Eye (tissue), 1 donor: ENCODE data around the gene MPIG6B.

Experiments used
- DNase-seq: peaks from one replicate; pipeline ENCODE4 v3.0.0-alpha.2; 2015

Gene MPIG6B

DNA sequence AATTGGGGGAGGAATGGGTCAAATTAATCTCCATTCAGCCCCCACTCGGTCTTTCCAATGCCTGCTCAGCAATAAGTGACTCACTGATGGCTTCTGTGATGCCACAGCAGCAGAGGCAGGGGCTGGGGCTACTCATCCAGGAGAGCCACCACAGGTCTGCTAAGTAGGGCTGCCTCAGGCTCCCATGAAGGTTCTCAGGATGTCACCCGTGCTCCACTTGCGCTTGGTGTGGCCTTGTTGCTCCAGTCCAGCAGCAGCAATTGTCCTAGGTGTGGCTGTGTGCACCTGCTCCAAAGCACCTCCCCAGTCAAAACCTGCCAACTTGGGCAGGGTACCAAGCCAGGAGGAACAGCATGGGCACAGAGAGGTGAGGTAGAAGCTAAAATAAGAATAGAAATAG lies 1.0 kb upstream of the MPIG6B start:
- no peak for DNase-seq

DNA sequence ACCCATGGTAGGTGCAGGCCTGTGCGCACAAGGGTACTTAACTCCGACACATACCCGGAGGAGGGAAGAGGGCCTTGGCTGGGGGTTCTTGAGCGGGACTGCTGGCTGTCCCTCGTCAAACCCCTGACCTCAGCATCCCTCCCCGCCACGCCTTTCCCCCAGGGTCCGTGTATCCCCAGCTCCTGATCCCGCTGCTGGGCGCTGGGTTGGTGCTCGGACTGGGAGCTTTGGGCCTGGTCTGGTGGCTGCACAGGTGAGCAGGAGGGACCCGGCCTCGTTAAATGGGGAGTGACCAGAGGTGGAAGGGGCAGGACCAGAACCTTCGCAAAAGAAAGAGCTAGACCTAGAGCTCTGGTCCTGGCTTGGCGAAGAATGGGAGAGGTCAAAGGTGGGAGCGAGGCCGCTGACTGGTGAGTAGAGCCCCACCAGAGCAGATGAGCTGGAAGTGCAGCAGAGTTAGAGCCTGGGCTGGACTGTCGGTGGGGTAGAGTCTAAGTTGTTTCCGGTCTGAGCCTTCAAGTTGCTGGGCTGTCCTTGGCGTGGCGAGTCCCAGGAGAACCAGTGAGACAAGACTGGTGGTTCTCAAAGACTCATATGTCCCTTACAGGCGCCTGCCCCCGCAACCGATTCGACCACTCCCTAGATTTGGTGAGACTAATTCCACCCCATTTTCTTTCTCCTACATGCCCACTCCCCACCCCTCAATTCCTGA lies 963 bp downstream of the MPIG6B start:
- no peak for DNase-seq

DNA sequence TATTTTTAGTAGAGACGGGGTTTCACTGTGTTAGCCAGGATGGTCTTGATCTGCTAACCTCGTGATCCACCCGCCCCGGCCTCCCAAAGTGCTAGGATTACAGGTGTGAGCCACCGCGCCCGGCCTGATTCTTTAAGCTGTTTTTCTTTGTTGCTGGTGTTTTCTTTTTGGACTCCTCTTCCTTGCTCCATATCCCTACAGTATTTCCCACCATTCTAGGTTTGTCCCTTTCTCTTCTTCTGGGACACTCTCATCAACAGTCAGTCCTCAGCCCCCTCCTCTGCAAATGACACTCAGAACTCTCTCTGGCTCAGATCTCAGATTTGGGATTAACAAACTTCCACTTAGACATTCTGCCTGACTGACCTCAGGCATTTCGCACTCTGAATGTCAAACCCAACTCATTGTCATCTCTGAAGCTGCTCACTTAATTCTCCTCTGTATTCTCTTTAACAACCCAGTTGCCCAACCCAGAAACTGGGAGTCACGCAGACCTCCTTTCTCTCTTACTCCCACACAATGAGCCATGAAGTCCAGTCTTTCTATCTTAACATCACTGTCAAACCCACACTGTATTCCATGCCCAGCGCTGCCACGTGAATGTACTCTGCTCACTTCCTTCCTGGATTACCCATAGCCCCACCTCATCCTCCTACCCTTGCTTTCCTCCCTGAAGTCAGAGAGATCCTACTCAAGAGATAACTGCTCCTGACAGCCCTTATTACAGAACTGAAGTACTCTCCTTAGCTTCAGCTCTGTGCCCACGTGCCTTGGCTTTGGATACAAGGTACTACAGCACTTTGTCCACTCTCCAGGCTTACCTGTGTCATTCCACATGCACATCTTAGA lies 2.6 kb downstream of the MPIG6B start:
- DNase-seq = no peak

DNA sequence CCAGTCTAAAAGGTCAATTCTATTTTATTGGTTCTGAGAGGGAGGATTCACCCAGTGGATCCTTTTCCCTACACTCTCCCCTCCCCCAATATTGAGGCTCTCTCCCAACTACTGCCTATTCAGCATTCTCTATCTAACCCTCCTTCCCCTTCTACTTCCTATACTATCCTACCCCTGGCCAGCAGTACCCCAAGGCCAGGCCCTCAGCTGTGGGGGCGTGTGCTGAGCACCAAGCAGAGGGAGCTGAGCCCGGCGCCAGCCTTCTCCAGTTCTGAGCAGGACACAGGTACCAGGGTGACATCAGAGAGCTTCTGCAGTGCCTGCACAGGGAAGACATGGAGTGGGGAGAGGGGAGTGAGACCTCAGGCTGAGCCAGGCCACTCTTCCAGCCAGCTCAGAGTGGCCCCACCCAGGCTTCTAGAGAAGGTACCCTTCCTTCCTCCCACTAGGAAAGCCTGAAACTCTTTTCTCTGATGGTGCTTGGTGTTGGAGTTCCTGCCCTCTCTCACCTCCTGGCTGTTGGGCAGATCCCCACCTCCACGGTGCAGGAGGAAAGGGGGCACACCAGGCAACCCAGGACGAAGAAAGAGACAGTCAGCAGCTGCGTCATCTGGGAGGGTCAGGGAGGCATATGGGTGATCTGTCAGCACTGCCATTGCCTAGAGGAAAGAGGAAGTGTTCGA lies 4.0 kb downstream of the MPIG6B start:
- DNase-seq = no peak

DNA sequence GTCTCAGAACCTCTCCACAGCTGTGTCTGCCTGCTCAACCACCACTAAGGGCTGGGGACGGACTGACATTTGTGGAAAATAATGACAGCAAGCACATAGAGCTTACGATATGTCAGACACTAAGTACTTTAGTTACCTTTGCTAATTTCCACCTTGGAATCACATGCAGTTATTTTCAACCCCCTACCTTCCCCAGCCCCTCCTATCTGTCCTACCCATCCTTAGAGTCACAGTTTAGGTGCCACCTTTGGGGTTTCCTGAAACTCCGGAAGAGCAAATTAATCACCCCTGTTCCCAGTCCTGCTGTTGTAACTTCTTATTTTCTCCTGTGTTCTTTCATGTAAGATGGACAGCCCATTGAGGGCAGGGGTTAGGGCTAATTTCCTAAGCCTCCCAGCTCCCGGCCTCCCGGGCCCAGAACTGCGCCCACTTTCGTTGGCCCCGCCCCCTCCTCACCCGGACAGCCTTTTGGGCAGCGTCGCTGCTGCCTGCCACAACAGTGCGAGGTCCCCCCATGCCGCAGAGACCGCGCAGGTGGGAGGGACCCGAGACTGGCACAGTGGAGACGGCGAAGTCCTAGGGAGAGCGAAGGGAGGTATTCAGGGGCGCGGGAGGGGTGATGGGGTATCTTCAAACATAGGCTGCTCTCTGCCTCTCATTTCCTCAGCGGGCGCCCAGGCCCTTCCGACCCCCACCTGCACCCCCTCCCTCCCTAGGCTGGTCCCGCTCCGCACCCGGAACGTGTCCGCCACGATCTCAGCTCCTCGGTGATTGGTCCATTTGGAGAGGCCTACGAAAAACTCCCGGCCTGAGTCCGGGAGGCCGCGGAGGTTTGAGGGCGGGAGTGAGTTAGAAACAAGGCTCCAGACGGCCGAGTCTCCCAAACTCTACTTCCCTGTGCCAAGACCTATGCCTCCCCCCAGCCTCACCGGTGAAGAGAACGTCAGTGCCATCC lies 4.8 kb downstream of the MPIG6B start:
- DNase-seq = no peak

DNA sequence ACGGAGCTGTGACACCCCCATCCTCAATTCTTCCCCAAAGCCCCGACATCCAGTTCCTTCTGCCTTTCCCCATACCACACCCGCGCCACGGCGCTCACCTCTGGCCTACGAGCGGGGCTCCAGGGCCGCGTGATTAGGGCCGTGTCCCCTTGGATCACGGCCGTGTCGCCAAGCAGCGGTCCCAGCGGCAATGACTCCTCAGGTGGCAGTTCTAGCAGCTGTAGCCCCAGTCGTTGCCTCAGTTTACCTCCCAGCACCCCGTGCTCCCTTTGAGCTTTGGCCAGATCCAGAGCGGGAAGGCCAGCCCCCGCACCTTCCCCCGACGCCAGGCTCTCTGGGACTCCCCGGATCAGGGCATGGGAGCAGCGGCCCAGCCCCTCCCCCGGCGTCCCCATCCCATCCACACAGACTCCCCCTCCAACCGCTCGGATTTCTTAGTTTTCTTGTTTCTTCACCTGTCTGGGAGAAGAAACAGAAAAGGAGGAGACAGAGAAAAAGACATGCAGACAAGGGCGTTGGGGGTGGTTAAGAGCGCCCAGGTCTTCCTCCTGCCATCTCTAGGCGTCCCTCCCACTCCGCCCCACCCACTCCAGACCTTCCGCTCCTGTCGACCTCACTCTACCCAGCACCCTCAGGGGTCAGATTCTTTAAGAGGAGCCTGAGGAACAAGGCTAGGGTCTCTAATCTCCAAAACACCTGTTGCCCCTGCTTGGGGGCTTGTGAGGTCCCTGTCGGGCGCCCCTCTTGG lies 5.8 kb downstream of the MPIG6B start, which contains the start of gene DDAH2:
Gene DDAH2 (minus strand): TSS at position 533 of the 748 bp plus-strand sequence. CDS start 138 bp downstream, at position 395.
- DNase-seq = no peak

DNA sequence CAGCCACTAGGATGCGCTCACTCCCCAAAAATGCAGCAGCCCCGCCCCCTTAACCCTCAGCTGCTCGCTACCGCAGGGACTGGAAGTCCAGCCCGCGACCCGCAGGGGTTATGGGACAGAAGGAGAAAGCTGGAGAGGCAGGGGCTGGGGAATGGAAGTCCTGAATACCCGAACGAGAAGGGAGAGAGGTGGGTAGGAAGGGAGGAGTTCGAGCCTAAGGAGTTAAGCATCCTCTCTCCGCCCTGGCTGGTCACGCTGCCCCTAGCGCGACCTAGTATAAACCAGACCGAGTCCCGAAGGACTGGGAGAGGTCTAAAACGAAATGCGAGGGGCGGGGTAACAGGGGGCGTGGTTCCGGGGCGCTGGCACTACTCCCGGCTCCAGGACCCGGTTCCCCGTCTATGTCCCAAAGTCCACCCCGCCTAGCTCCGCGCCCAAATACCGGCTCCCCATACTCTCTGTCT lies 6.4 kb downstream of the MPIG6B start:
- DNase-seq = peak; percentile 98

DNA sequence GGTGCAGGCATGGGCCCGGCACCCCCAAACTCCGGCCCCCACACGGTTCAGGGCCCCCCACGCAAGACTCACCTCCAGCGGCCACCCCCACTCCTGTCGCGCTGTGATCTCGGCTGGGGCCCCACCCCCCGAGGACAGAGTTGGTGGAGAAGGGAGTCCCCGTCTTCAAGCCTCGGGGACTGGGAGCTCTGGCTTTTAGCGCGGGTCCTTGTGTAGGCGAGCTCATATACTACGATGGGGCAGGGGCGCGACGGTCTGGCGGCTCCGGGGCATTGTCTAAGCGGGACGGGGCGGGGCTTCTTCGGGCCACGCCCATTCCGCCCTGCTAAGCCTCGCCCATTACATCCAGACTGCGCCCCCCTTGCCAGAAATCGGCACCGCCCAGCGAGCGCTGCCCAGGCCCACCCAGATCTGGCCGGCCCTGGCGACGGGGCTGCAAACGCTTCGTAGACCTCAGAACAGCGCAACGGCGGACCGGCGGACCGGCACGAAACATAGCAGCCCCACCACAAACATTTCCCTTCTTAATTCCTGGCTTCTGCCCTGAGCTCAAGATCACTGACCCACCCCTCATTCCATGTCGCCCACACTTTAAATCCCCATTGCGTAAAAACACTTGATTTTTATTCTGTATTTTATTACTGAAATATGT lies 6.9 kb downstream of the MPIG6B start:
- peak; percentile 97 for DNase-seq

DNA sequence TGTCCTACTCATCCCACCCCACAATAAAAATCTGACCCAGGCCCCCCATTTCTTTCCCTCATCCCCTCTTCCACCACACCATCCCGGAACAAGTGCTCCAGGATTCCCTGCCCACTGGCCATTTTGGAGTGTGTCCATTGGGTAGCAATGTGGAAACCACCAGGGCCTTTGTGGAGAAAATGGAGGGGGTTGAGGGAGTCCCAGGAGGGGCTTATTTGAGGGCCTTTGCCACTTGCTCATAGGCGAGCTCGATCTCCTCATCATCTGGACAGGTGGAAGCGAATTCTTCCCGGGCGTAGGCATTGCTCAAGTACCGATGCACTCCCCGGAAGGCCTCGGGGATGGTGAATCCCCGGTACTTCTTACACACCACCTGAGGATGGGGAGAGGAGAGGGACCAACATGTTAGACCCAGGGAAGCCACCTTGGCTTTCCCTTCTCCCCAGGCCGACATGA lies 7.5 kb downstream of the MPIG6B start:
- no peak for DNase-seq

DNA sequence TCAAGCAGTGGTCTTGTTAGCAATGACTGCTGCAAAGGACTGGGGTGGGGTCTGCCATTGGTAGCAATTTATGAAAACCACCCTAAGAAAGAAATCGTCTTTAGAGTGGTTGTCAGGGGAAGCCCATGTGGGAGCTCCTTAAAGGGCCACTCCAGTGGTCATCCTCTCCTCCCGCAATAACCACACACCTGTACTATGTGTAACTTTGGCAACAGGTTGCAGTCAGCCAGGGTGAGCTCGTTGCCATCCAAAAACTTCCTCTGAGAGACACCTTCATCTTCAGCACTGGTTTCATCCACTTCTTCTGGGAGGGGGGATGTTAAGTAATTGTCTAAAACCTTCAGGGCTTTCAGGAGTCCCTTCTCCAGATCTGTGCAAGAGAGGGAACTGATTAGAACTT lies 8.9 kb downstream of the MPIG6B start:
- no peak for DNase-seq

DNA sequence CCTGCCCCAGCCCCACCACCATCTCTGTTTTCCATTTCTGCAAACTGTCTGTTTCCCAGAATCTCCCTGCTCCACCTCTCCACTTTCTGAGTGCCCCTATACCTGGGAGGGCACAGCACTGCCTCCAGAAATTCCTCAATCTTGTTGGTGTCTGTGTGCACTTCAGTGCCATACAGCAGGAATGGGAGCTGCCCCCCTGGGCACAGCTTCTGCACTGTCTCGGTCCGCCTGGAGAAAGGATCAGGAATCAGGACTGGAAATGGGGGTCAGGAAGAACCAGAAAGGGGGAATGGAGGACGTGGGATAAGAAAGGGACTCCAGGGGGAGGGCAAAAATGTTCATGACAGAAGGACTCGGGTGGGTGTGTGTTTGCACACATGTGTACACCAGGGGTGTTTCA lies 10.6 kb downstream of the MPIG6B start:
- no peak for DNase-seq

DNA sequence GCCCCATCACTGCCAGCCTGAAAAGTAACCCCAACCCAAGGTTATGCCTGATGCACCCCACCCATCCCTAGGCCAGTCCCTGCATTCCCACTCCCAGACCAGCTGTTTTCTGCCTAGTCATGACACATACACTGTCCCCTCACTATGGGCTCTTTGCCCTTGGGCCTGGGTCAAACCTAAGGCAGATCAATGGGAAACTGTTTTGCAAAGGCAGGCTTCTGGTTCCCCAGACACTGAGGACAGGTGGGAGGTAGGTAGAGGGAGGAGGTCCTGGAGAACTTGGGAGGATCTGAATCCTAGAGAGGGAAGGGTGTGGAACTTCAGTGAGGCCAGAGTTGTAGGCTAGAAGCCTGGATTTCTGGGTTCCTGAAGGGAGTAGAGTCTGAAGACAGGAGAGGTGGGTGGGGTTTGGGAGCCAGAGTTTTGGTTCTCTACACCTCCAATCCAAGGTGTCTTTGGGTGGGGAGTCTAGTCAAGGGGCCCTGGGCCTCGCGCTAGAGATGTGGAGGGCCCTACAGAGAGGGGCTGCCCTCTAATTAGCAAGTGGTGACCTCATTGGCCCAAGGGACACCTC lies 11.2 kb downstream of the MPIG6B start:
- no peak for DNase-seq

DNA sequence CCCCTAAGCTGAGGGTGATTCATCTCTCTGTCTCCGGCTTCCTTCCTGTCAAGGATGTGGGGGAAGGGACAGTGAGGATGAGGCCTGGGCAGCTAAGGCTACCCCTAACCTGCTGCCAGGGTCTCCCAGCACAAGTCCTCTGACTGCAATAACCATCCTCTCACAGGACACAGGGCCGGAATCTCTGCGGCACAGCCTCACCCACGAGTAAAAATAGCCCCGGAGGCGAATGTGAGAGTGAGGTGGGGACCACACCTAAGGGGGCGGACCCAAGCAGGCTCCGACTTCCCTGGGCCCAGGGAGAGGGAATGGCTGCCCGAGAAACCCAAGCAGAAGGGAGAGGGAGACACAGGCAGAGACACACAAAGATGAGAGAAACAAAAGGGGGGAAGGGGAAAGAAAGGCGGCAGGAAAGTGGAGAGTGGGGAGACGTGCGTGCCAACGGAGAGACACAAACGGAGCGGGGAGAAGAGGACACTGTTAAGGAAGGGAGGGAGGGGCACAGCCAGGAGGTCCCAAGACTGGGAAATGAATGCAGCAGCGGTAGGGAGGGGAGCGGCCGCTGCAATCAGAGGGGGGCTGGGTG lies 11.7 kb downstream of the MPIG6B start:
- DNase-seq = peak; percentile 74

DNA sequence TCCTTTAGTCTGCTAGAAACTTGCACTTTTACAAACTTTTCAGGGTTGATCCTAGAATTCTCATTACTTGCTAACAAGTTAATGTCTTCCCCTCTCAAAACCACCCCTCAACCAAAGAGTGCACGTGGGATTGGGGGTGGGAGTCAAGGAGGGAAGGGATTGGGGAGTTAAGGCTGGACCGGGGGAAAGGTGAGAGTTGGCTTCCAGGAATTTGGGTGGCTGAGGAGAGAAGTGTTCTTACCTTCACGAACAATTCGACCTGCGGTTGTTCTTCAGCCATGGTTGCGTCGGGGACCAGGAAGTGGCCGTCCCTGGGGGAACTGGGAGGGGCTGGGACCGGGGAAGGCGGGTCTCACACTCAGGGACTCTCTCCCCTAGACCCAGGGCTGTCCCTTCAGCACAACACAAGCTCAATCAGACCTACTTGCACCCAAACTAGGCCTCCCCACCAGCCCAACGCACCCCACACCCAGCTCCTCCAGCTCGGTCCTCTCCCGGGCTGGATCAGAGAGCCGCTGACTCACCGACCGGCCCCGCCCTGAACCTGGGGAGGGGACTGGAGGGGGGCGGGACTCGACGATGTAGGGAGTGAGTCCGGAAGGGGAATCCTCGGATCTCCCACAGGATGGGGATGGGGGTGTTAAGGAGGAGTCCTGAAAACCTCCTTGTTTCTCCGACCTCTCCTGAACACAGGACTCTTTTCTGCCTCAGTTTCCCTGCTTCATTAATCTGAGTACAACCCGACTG lies 13.0 kb downstream of the MPIG6B start, which contains the start of gene CLIC1:
Gene CLIC1 (minus strand): TSS at position 510 of the 747 bp plus-strand sequence. CDS start 230 bp downstream, at position 280.
- peak; percentile 88 for DNase-seq

DNA sequence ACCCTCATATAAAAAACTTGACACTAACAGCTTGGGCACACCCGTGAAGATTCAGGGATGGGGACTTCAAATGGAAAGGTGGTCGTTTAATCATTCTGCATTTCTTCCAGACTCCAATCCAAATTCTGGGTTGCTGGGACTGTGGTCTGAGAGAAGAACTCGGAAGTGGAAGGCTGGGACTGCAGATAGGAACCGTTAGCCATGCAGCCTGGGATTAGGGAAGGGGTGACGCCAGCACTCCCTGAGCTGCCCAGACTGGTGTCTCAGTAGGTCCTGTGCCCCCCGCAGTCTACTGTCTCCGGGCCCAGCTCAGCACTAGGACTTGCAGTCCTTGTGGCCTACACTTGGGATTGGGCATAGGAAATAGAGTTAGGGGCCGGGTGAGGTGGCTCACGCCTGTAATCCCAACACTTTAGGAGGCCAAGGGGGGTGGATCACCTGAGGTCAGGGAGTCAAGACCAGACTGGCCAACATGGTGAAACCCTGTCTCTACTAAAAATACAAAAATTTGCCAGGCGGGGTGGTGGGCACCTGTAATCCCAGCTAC lies 13.7 kb downstream of the MPIG6B start:
- no peak for DNase-seq

DNA sequence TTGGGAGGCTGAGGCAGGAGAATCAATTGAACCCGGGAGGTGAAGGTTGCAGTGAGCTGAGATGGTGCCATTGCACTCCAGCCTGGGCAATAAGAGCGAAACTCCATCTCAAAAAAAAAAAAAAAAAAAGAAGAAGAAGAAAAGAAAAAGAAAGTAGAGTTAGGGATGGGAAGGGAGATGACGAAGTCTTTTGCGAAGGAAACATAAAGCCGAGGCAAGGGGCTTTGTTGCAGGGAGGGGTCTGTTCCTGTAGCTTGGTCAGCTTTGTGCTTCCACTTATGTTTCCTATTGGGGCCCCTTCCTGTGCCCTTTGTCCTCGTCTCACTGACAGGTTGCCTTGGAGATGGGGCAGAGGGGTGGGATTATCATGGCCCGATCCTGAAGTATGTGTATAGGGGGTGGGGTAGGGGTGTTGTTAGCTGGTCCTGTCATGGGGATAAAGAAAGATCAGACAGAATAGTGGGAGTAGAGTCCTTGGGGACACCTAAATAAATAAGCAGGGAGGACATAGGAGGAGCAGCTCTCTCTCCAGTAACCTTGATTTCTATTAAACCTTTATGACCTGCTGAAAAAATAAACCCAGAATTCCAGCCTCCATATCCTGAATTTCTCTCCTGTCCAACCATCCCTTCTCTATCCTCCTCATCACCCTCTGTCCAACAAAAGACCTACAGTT lies 14.3 kb downstream of the MPIG6B start:
- peak; percentile 88 for DNase-seq

DNA sequence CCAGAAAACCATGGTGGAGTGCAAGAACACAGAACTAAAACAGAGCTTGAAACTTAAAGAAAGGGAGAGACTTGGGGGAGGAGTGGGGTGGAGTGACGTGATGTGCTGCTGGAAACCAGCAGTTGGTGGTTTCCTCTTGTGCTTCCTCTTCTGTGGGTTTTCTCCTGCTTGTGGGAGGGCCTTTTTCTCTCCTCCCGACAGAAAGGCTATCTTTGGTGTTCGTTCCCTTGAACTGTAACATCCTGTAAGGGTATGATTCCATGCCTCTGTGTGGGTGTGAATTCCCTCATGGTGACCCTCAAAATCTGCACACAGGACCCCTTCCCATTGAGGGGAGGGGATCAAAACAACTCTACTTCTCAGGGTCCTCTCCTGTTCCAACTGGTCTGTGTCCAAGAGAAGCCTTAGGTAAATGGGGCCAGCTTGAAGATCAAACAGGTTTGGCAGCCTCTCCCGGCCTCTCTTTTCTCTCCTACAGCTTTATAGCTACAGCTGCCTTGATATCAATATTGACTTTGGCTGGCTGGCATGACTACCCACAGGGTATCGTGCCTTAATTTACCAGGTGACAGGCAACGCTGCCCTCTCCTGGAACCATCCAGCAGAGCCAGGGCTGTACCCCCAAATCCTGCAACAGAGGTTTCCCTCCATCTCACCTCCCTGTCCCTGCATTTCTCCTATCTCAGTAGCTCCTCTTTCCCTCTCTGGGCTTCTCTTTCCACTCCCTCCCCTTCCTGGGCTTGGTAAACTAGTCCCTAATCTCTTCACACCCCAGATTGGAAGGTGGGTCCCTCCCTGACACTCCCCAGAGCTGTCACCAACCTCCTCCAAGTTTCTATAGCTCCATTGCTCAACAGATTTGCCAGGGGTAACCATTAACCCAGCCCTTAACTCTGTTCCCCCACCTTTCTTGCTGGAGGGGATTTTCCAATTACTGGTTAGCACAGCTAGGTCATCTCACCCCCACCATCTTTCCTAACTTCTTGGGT lies 15.1 kb downstream of the MPIG6B start:
- peak; percentile 72 for DNase-seq
